H1 (cell line): ENCODE results near the gene TRABD.

ENCODE experiments used
- ATF3 ChIP-seq: IDR thresholded peaks from 2 replicates; pipeline ENCODE4 v1.6.1; 2011; ENCODE audit warnings: low read depth, mild to moderate bottlenecking, low read length; ENCODE audit not compliant: insufficient read depth
- CHD1 ChIP-seq: IDR thresholded peaks from 2 replicates; pipeline ENCODE4 v1.6.1; 2012; ENCODE audit warnings: low read depth, low read length, improper control_type of control experiment
- CTCF ChIP-seq, 3 experiments: IDR thresholded peaks; 1 replicate in 2 of 3; 2 replicates in 1 of 3; pipeline versions ENCODE4 v1.5.1 to v1.6.1; 2011; ENCODE audit warnings: low read length in 3 of 3, mild to moderate bottlenecking in 3 of 3, inconsistent platforms in 2 of 3, low read depth in 1 of 3, moderate library complexity in 1 of 3; ENCODE audit not compliant: insufficient read depth in 1 of 3; ENCODE audit errors: control extremely low read depth in 1 of 3
- EP300 ChIP-seq, 2 experiments: IDR thresholded peaks; 1 replicate in 1 of 2; 2 replicates in 1 of 2; pipeline ENCODE4 v1.6.1; 2011 to 2012; ENCODE audit warnings: low read depth in 2 of 2, low read length in 2 of 2, mild to moderate bottlenecking in 2 of 2, borderline replicate concordance in 1 of 2, inconsistent platforms in 1 of 2, moderate library complexity in 1 of 2
- EZH2 ChIP-seq: fragments of 200-600 bp; sonication (generic); IDR thresholded peaks from 2 replicates; pipeline ENCODE4 v1.7.1; 2012; ENCODE audit warnings: low read depth, mild to moderate bottlenecking, moderate library complexity, low read length, inconsistent platforms; ENCODE audit not compliant: severe bottlenecking
- GABPA ChIP-seq: IDR thresholded peaks from 2 replicates; pipeline ENCODE4 v1.6.1; 2011; ENCODE audit warnings: mild to moderate bottlenecking, low read length, moderate library complexity, borderline replicate concordance; ENCODE audit not compliant: insufficient read depth
- MAFK ChIP-seq: IDR thresholded peaks from 2 replicates; pipeline ENCODE4 v1.6.1; 2012; ENCODE audit warnings: low read depth, mild to moderate bottlenecking, improper control_type of control experiment, low read length
- POLR2A ChIP-seq, 2 experiments: IDR thresholded peaks; 1 replicate in 1 of 2; 2 replicates in 1 of 2; pipeline ENCODE4 v1.6.1; 2011; ENCODE audit warnings: low read depth in 2 of 2, low read length in 2 of 2, mild to moderate bottlenecking in 2 of 2; ENCODE audit errors: control extremely low read depth in 1 of 2
- POLR2AphosphoS5 ChIP-seq: IDR thresholded peaks from 2 replicates; pipeline ENCODE4 v1.6.1; 2011; ENCODE audit warnings: low read depth, low read length
- RFX5 ChIP-seq: IDR thresholded peaks from 2 replicates; pipeline ENCODE4 v1.6.1; 2011; ENCODE audit warnings: low read depth, low read length, improper control_type of control experiment, borderline replicate concordance
- SIX5 ChIP-seq: IDR thresholded peaks from 2 replicates; pipeline ENCODE4 v1.6.1; 2011; ENCODE audit warnings: mild to moderate bottlenecking, low read depth, low read length
- USF2 ChIP-seq: IDR thresholded peaks from 2 replicates; pipeline ENCODE4 v1.6.1; 2011; ENCODE audit warnings: low read length, improper control_type of control experiment
- ZNF274 ChIP-seq: IDR thresholded peaks from 2 replicates; pipeline ENCODE4 v1.7.0; 2012; ENCODE audit warnings: low read length, borderline replicate concordance; ENCODE audit errors: extremely low read depth

- no peak for TF ChIP-seq POLR2A (IDR thresholded peaks at IDR 0.05; ENCODE audit: control extremely low read depth in 1 of 2, low read depth in 2 of 2, low read length in 2 of 2)
- TF ChIP-seq CHD1 = no peak
- TF ChIP-seq CTCF (IDR thresholded peaks at IDR 0.05; ENCODE audit: control extremely low read depth in 1 of 3, insufficient read depth in 1 of 3, low read depth in 1 of 3, low read length in 3 of 3) = no peak
- no peak for TF ChIP-seq EZH2
- TF ChIP-seq EP300 (IDR thresholded peaks at IDR 0.05; ENCODE audit: borderline replicate concordance in 1 of 2, low read depth in 2 of 2, low read length in 2 of 2) = no peak
- no peak for TF ChIP-seq ATF3
- TF ChIP-seq ZNF274 = no peak
- TF ChIP-seq SIX5 = no peak
- TF ChIP-seq MAFK = no peak
- no peak for TF ChIP-seq USF2
- no peak for TF ChIP-seq GABPA
- TF ChIP-seq POLR2AphosphoS5 = no peak
- no peak for TF ChIP-seq RFX5
Observed at GRCh38 chr22:50192436-50193204, 6.9 kb downstream of the TRABD start.
